GM12878 (cell line): ENCODE data around the gene EFNA2. TPM values are rescaled to one million over a fixed set of nuclear protein-coding genes. Genes with fewer than 3 reads are reported as not detected.

Experiments
- ASH2L ChIP-seq: fragments of 300-600, 200-600 bp; sonication (generic); IDR thresholded peaks from 2 replicates; pipeline ENCODE4 v1.6.1; 2017; ENCODE audit warnings: low read depth, mild to moderate bottlenecking, borderline replicate concordance
- CHD2 ChIP-seq: IDR thresholded peaks from 2 replicates; pipeline ENCODE4 v1.6.1; 2011; ENCODE audit warnings: low read depth, low read length, improper control_type of control experiment, borderline replicate concordance
- HSF1 ChIP-seq: fragments of 150-350 bp; IDR thresholded peaks from 2 replicates; pipeline ENCODE4 v1.6.1; 2014; ENCODE audit warnings: mild to moderate bottlenecking, low read depth, low read length
- IKZF2 ChIP-seq, 2 experiments: fragments of 450-650 bp; IDR thresholded peaks; 2 replicates each; pipeline ENCODE4 v1.6.1; 2017; ENCODE audit warnings: mild to moderate bottlenecking in 2 of 2, moderate library complexity in 2 of 2
- KDM1A ChIP-seq: fragments of 200-600 bp; sonication (generic); IDR thresholded peaks from 2 replicates; pipeline ENCODE4 v1.6.1; 2016; ENCODE audit warnings: borderline replicate concordance
- MTA2 ChIP-seq: fragments of 450-650 bp; IDR thresholded peaks from 2 replicates; pipeline ENCODE4 v1.6.1; 2016; ENCODE audit warnings: low read depth, mild to moderate bottlenecking, moderate library complexity
- NFXL1 ChIP-seq: fragments of 450-650 bp; IDR thresholded peaks from 2 replicates; pipeline ENCODE4 v1.6.1; 2017; ENCODE audit warnings: antibody characterized with exemption, mild to moderate bottlenecking, borderline replicate concordance
- NR2C1 ChIP-seq: fragments of 450-650 bp; IDR thresholded peaks from 2 replicates; pipeline ENCODE4 v1.6.1; 2017; ENCODE audit warnings: antibody characterized with exemption, mild to moderate bottlenecking, moderate library complexity
- NR2C2 ChIP-seq: IDR thresholded peaks from 2 replicates; pipeline ENCODE4 v1.6.1; 2011; ENCODE audit warnings: borderline replicate concordance, low read depth; ENCODE audit not compliant: control insufficient read depth, insufficient read length
- PBX3 ChIP-seq: IDR thresholded peaks from 2 replicates; pipeline ENCODE4 v1.6.1; 2011; ENCODE audit warnings: mild to moderate bottlenecking, low read depth, low read length, moderate library complexity; ENCODE audit not compliant: insufficient replicate concordance
- POLR2AphosphoS2 ChIP-seq: IDR thresholded peaks from 2 replicates; pipeline ENCODE4 v1.6.1; 2011; ENCODE audit warnings: low read depth, mild to moderate bottlenecking, low read length, improper control_type of control experiment, moderate library complexity
- POLR2AphosphoS5 ChIP-seq: IDR thresholded peaks from 2 replicates; pipeline ENCODE4 v1.6.1; 2011; ENCODE audit warnings: mild to moderate bottlenecking, low read length, inconsistent platforms
- POU2F2 ChIP-seq: IDR thresholded peaks from 3 replicates; pipeline ENCODE4 v1.6.1; 2011; ENCODE audit warnings: low read depth, mild to moderate bottlenecking, low read length, borderline replicate concordance
- SMAD1 ChIP-seq: fragments of 450-650 bp; IDR thresholded peaks from 2 replicates; pipeline ENCODE4 v1.6.1; 2018; ENCODE audit warnings: mild to moderate bottlenecking, low read depth; ENCODE audit not compliant: partially characterized antibody
- SP1 ChIP-seq: IDR thresholded peaks from one replicate; pipeline ENCODE4 v1.6.1; 2011; ENCODE audit warnings: low read depth, low read length
- YBX1 ChIP-seq: fragments of 450-650 bp; IDR thresholded peaks from 2 replicates; pipeline ENCODE4 v1.6.1; 2016; ENCODE audit warnings: antibody characterized with exemption
- YY1 ChIP-seq: IDR thresholded peaks from 2 replicates; pipeline ENCODE4 v1.6.1; 2011; ENCODE audit warnings: low read depth, mild to moderate bottlenecking, low read length
- ZNF687 ChIP-seq: fragments of 450-650 bp; IDR thresholded peaks from 2 replicates; pipeline ENCODE4 v1.6.1; 2017; ENCODE audit warnings: mild to moderate bottlenecking, moderate library complexity
- polyA plus RNA-seq, 11 experiments: library from polyadenylated mRNA; depleted of rRNA in 4 of 11; unstranded in 6 of 11; stranded (reverse) in 5 of 11; fragments of >200 nt; fragmentation: Nextera tagmentation in 4 of 11; fragmentation: Illumina TruSeq in 1 of 11; extraction: Ambion mirVana in 4 of 11; extraction: Trizol in 1 of 11; gene quantifications; 1 replicate in 1 of 11; 2 replicates in 10 of 11; pipeline versions ENCODE4 v1.2.1 to v1.2.3, GENCODE V29; 2011 to 2016; ENCODE audit warnings: inconsistent platforms in 2 of 11, missing spikeins in 2 of 11, low read depth in 1 of 11
- total RNA-seq, 4 experiments: library from RNA; depleted of rRNA in 3 of 4; stranded (reverse); fragments of >200 nt in 3 of 4; fragmentation: Illumina TruSeq in 1 of 4; extraction: Trizol in 1 of 4; gene quantifications; 2 replicates each; pipeline versions ENCODE4 v1.2.1 to v1.2.3, GENCODE V29; 2013 to 2021
- TF ChIP-seq, protein P1 (sequence below): fragments of 450-650 bp; IDR thresholded peaks from 2 replicates; pipeline ENCODE4 v1.6.1; 2017; ENCODE audit warnings: antibody characterized with exemption, mild to moderate bottlenecking, moderate library complexity
- TF ChIP-seq, protein P2 (sequence below): IDR thresholded peaks from 2 replicates; pipeline ENCODE4 v1.6.1; 2011; ENCODE audit warnings: low read depth, low read length, improper control_type of control experiment, borderline replicate concordance

The EFNA2 gene
- total and polyA plus RNA-seq, 10 of the 15 experiments (the other 5 are each of a cell fraction or from before 2014, with no cell fraction given), result not detected

DNA sequence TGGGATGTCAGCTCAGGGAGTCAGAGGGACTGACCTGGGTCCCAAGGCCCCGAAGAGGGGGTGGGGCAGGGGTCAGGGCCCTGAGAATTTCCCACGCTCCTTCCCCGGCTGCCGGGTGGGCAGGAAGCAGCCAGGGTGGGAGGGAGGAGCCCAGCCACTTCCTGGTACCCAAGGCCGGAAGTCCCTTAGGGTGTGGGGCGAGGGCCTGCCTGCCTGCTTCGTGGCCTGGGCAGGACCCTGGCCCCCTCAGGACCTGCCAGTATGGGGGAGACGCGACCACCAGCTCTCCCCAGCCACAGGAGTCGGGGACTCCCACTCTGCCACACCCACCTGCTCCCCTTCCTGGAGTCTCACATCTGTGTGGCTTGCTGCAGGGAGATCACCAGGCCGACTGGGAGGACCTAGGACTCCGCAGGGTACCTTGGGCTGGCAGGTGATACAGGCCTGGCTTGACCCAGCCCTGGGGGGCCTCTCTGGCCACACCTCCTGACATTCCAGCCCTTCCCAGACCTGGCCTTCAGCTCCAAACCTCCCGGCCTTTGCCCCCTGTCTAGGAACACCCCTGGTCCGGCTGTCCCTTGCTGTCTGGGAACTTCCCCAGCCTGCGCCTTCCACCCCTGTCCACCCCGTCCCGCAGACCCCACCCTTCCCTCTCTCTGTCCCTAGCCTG, 26.3 kb upstream of the EFNA2 start (continued):
- peak; percentile 55 for TF ChIP-seq CHD2
- TF ChIP-seq HSF1, result no peak
- peak; percentile 97 for TF ChIP-seq POLR2AphosphoS2
- TF ChIP-seq IKZF2 (IDR thresholded peaks at IDR 0.05), result peak; percentile 52 to 59; a peak in 3 of 4 replicates
- peak; percentile 14 for TF ChIP-seq PBX3
- TF ChIP-seq POU2F2, result peak; percentile 71; the same call in 2 of the 3 replicates
- TF ChIP-seq YBX1, result no peak
- TF ChIP-seq, protein P1, sequence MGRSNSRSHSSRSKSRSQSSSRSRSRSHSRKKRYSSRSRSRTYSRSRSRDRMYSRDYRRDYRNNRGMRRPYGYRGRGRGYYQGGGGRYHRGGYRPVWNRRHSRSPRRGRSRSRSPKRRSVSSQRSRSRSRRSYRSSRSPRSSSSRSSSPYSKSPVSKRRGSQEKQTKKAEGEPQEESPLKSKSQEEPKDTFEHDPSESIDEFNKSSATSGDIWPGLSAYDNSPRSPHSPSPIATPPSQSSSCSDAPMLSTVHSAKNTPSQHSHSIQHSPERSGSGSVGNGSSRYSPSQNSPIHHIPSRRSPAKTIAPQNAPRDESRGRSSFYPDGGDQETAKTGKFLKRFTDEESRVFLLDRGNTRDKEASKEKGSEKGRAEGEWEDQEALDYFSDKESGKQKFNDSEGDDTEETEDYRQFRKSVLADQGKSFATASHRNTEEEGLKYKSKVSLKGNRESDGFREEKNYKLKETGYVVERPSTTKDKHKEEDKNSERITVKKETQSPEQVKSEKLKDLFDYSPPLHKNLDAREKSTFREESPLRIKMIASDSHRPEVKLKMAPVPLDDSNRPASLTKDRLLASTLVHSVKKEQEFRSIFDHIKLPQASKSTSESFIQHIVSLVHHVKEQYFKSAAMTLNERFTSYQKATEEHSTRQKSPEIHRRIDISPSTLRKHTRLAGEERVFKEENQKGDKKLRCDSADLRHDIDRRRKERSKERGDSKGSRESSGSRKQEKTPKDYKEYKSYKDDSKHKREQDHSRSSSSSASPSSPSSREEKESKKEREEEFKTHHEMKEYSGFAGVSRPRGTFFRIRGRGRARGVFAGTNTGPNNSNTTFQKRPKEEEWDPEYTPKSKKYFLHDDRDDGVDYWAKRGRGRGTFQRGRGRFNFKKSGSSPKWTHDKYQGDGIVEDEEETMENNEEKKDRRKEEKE, result no peak
- peak; percentile 61 for TF ChIP-seq NR2C1
- TF ChIP-seq, protein P2, sequence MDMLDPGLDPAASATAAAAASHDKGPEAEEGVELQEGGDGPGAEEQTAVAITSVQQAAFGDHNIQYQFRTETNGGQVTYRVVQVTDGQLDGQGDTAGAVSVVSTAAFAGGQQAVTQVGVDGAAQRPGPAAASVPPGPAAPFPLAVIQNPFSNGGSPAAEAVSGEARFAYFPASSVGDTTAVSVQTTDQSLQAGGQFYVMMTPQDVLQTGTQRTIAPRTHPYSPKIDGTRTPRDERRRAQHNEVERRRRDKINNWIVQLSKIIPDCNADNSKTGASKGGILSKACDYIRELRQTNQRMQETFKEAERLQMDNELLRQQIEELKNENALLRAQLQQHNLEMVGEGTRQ, result no peak
- peak; percentile 92 for TF ChIP-seq ZNF687
- TF ChIP-seq POLR2AphosphoS5, result peak; percentile 95
- no peak for TF ChIP-seq ASH2L
- TF ChIP-seq SMAD1, result peak; percentile 18
- no peak for TF ChIP-seq NR2C2
- peak; percentile 30; the same call in 1 of the 2 replicates for TF ChIP-seq MTA2
- no peak for TF ChIP-seq YY1
- TF ChIP-seq KDM1A, result no peak
- TF ChIP-seq NFXL1, result no peak
- peak; percentile 29 for TF ChIP-seq SP1
